ENCODE data around the gene ANKDD1B. TPM values are rescaled to one million over a fixed set of nuclear protein-coding genes. Genes with fewer than 3 reads are reported as not detected.
"Not testable (repeated sequence)": the region's sequence is repeated elsewhere in the genome, so short reads cannot be mapped to it uniquely, and the experiment has no call there.

Gene ANKDD1B
- total RNA-seq (under 1 TPM; 0.17 to 0.71 (median 0.41) TPM), polyA plus RNA-seq (0.11 TPM)
- long read RNA-seq, donor 1 = 0 reads
- long read RNA-seq, donor 2 = 0 reads
- long read RNA-seq, donor 3 = 0 reads
- long read RNA-seq, donor 4 = 0 reads

DNA sequence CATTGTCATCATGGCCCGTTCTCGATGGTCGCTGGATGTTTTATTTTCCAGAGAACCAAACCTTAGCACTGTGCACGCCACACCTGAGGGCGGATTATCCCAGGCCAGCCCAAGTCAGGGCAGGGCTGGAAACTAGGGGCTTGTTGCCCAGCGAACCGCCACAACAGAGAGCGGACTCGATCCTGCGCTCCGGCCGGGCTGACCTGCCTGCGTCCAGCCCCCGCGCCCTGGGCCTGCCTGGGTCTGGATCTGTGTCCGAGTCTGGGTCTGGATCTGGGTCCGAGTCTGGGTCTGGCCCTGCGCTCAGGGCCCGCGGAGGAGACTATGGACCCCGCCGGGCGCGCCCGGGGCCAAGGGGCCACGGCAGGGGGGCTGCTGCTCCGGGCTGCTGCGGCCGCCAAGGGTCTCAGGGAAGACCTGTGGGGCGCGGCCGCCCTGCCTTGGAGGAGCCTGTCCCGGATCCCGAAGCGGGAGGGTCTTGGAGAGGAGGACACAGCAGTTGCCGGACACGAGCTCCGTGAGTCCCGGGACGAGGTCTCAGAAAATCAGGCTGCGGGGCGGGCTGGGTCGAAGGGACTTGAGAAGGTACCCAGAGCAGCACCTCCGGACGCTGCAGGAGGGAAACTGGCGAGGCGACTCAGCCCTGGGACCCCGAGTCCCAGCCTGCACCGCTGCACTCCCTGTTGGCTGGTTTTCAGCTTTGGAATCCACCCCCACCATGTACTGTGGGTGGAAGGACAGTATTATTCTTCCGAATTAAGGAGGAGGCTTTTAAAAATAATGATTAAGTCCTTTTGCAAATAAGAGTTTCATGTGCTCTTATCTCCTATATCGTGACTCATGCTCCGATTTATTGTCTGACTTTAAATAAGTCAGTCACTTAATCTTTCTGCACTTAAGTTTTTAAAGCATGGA lies at the start of gene ANKDD1B:
Gene ANKDD1B (plus strand): TSS at position 143 of the 915 bp plus-strand sequence. CDS start 182 bp downstream, at position 325.
- no peaks in the 10 kb centered on the region for H3K9me3 ChIP-seq (ENCODE audit: control insufficient read depth, low read length)
- DNase-seq = peak; percentile 26 to 72 (median 64)
- H3K27me3 ChIP-seq (ENCODE audit: control insufficient read depth, insufficient read depth) = no peaks in the 10 kb centered on the region
- H3K4me1 ChIP-seq (ENCODE audit: control insufficient read depth, insufficient read depth, low read length) = peaks cover 3% of the 10 kb centered on the region
- peak; percentile 67 to 79 for ATAC-seq
- WGBS = 3% methylated on average over 52 of the region's 52 CpGs
- intact Hi-C loops (cut with DNase I) = no loop called here
- H3K27ac ChIP-seq (ENCODE audit: low read length) = peak within 1 kb of the TSS; percentile 35
- H3K4me3 ChIP-seq (ENCODE audit: low read length) = peak within 1 kb of the TSS; percentile 70

DNA sequence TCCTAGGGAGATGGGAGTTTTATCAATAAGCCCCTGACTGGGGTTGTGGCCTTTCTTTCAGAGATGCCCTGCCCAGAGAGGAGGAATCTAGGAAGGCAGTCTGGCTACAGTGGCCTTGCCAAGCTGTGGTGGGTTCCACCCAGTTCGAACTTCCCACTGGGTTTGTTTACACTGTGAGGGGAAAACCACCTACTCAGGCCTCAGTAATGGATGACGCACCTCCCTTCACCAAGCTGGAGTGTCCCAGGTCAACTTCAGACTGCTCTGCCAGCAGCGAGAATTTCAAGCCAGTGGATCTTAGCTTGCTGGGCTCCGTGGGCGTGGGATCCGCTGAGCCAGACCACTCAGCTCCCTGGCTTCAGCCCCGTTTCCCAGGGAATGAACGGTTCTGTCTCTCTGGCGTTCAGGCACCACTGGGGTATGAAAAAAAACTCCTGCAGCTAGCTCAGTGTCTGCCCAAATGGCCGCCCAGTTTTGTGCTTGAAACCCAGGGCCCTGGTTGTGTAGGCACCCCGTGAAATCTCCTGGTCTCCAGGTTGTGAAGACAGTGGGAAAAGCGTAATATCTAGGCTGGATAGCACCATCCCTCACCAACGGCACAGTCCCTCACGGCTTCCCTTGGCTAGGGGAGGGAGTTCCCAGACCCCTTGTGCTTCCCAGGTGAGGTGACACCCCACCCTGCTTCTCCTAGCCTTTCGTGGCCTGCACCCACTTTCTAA lies 45.1 kb upstream of the ANKDD1B start:
- not testable (repeated sequence) for H3K4me3 ChIP-seq (ENCODE audit: low read length); H3K4me1 ChIP-seq (ENCODE audit: control insufficient read depth, insufficient read depth, low read length); H3K9me3 ChIP-seq (ENCODE audit: control insufficient read depth, low read length); H3K27me3 ChIP-seq (ENCODE audit: control insufficient read depth, insufficient read depth)
- peak; percentile 33 to 55 for ATAC-seq
- intact Hi-C loops (cut with DNase I) = loop anchor here in 1 of 4 donors (5.0 kb wide), 1 partner anchor 54 kb away; the partner anchor contains the start of genes CERT1 and POLK
- WGBS = 90% methylated on average over 15 of the region's 15 CpGs
- peak in 1 of 3 donors; percentile 36 for DNase-seq
- H3K27ac ChIP-seq (ENCODE audit: low read length) = peak overlapping the region; percentile 71

DNA sequence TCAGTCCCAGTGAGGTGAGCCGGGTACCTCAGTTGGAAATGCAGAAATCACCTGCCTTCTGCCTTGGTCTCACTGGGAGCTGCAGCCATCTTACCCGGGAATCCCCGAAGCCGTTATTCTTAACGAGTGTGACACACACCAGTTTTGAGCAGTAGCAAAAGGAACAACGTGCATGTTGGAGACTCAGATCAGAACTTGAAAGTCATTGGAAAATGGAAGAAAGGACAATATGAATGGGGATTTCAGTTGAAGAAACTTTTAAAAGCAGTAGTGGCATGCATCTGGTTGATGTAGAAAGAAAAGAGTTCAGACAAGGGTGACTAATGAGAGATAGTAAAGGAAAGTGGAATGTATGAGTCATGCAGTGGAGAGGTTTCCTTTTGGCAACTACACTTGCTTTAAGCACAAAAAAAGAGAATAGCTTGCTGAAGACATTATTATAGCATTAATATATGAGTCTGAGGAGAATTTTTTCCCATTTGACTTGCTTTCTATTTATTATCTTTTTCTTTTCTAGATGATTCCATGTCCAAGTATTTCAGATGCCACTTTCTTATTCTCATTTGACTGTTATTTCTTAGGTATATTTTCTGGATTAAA lies 44.4 kb upstream of the ANKDD1B start:
- peak overlapping the region; percentile 71 for H3K27ac ChIP-seq (ENCODE audit: low read length)
- H3K4me1 ChIP-seq (ENCODE audit: control insufficient read depth, insufficient read depth, low read length) = peaks cover 9% of the 10 kb centered on the region
- ATAC-seq (peak; percentile 94 to 99), DNase-seq (no peak)
- intact Hi-C loops (cut with DNase I) = loop anchor here in 1 of 4 donors (5.0 kb wide), 1 partner anchor 55 kb away; the partner anchor contains the start of genes CERT1 and POLK
- WGBS = 26% methylated on average over 6 of the region's 6 CpGs
- H3K4me3 ChIP-seq (ENCODE audit: low read length) = no peak overlapping the region
- H3K27me3 ChIP-seq (ENCODE audit: control insufficient read depth, insufficient read depth) = no peaks in the 10 kb centered on the region
- H3K9me3 ChIP-seq (ENCODE audit: control insufficient read depth, low read length) = no peaks in the 10 kb centered on the region

DNA sequence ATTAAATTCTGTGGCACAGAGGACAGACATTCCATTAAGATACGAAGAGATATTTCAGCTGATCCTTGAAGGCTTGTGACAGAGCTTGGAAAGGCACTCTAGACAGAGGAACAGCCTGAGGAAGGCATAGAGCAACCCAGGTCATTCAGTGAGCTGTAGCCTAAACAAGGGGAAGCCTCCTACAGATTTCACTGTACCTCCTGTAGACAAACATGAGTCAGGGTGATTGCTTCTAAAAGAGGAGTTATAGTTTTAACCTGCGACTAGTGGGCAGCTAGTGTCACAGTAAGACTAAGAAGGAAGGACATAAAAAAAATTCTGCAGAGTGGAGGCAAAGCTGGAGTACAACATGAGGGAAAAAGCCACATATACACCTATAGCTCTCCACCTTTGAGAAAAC lies 43.5 kb upstream of the ANKDD1B start:
- intact Hi-C loops (cut with DNase I) = loop anchor here in 1 of 4 donors (5.0 kb wide), 1 partner anchor 55 kb away; the partner anchor contains the start of genes CERT1 and POLK

DNA sequence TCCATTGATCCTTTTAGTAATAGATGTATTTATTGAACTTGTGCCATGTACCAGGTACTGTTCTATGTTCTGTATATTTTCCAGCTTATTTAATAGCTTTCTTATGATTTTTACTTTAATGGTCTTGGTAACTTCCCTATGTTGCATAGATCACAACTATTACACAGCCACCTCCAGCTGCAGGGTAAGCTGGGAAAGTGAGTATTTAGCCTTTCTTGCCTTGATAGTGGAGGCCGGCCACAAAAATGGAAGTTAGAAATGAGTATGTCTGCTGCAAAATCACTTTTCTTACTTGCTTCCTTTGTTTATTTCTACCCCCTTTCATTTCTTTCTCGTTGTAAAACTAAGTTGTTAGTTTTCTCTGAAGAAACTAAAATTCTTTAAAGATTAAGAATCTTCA lies 43.1 kb upstream of the ANKDD1B start:
- no peak for DNase-seq
- Histone ChIP-seq H3K27me3 (ENCODE audit: control insufficient read depth, insufficient read depth) (no peaks in the 10 kb centered on the region), H3K4me3 (ENCODE audit: low read length) (no peak overlapping the region), H3K9me3 (ENCODE audit: control insufficient read depth, low read length) (no peaks in the 10 kb centered on the region), H3K27ac (ENCODE audit: low read length) (no peak overlapping the region), H3K4me1 (ENCODE audit: control insufficient read depth, insufficient read depth, low read length) (peaks cover 9% of the 10 kb centered on the region)
- WGBS = 85% methylated on average over 2 of the region's 2 CpGs
- intact Hi-C loops (cut with DNase I) = loop anchor here in 1 of 4 donors (5.0 kb wide), 1 partner anchor 56 kb away; the partner anchor contains the start of genes CERT1 and POLK
- no peak for ATAC-seq

More for the DNA sequence above, 43.5 kb upstream of the ANKDD1B start:
- DNase-seq (no peak), ATAC-seq (peak; percentile 57 to 59)
- peaks cover 9% of the 10 kb centered on the region for H3K4me1 ChIP-seq (ENCODE audit: control insufficient read depth, insufficient read depth, low read length)
- H3K9me3 ChIP-seq (ENCODE audit: control insufficient read depth, low read length) = no peaks in the 10 kb centered on the region
- H3K4me3 ChIP-seq (ENCODE audit: low read length) = no peak overlapping the region
- no peak overlapping the region for H3K27ac ChIP-seq (ENCODE audit: low read length)
- 36% methylated on average over 2 of the region's 2 CpGs for WGBS
- H3K27me3 ChIP-seq (ENCODE audit: control insufficient read depth, insufficient read depth) = no peaks in the 10 kb centered on the region

DNA sequence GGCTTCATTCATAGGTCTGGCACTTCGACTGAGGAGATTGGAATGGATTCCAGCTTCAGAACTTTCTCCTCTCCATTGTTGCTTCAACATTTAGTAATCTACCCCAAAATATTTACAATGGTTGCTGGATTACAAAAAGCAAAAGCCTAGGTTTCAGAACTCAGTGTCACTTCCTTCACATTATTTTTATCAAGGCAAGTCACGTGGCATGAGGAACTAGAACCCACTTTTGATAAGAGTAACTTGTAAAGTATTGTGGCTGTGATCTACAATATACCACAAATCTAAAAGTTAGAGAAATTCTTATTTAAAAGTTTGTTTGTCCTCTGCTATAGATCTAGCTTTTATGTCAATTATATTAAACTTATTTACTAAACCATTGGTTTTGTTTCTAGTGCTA lies 39.7 kb upstream of the ANKDD1B start:
- Histone ChIP-seq H3K4me3 (ENCODE audit: low read length) (no peak overlapping the region), H3K4me1 (ENCODE audit: control insufficient read depth, insufficient read depth, low read length) (peaks cover 7% of the 10 kb centered on the region), H3K9me3 (ENCODE audit: control insufficient read depth, low read length) (no peaks in the 10 kb centered on the region), H3K27me3 (ENCODE audit: control insufficient read depth, insufficient read depth) (no peaks in the 10 kb centered on the region), H3K27ac (ENCODE audit: low read length) (no peak overlapping the region)
- no peak for ATAC-seq
- intact Hi-C loops (cut with DNase I) = no loop called here
- WGBS = 38% methylated on average over 2 of the region's 2 CpGs
- no peak for DNase-seq

DNA sequence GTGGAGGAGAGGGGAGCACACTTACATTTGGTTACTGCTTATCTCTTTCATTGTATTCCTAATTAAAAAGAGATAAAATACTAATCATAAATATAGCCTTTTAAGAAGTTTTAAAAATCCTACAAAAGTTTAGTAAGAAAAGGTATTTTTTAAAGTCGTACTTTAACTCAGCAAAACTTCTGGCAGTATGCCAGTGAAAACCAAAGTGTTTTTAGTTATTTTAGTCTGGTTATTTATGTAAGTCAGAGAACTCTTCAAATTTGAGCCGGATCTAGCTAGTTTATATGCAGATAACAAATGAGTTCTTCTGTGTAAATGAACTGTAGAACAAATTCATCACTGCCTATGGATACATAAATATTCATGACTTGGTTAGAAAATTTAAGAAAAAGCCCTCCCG lies 36.5 kb upstream of the ANKDD1B start:
- 39% methylated on average over 3 of the region's 3 CpGs for WGBS
- H3K4me1 ChIP-seq (ENCODE audit: control insufficient read depth, insufficient read depth, low read length) = peaks cover 6% of the 10 kb centered on the region
- intact Hi-C loops (cut with DNase I) = loop anchor here in 1 of 4 donors (5.0 kb wide), 1 partner anchor 108 kb away; no protein-coding TSS in a partner anchor
- H3K27ac ChIP-seq (ENCODE audit: low read length) = no peak overlapping the region
- DNase-seq (no peak), ATAC-seq (no peak)
- H3K27me3 ChIP-seq (ENCODE audit: control insufficient read depth, insufficient read depth) = no peaks in the 10 kb centered on the region
- no peaks in the 10 kb centered on the region for H3K9me3 ChIP-seq (ENCODE audit: control insufficient read depth, low read length)
- H3K4me3 ChIP-seq (ENCODE audit: low read length) = no peak overlapping the region

DNA sequence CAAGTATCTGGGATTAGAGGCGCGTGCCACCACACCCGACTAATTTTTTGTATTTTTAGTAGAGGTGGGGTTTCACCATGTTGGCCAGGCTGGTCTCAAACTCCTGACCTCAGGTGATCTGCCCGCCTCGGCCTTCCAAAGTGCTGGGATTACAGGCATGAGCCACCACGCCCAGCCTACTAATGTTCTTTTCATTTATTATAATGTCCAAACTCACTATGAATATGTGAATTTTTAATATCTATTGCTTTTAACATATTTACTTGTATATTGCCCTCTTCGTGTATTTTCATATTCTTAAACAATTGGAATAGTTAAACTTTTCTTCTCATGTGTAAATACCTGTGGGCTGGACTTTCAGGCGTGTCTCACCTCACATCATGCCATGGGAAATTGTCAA lies 33.0 kb upstream of the ANKDD1B start:
- not testable (repeated sequence) for H3K9me3 ChIP-seq (ENCODE audit: control insufficient read depth, low read length); DNase-seq; H3K4me3 ChIP-seq (ENCODE audit: low read length); H3K4me1 ChIP-seq (ENCODE audit: control insufficient read depth, insufficient read depth, low read length); H3K27ac ChIP-seq (ENCODE audit: low read length); H3K27me3 ChIP-seq (ENCODE audit: control insufficient read depth, insufficient read depth); ATAC-seq
- WGBS = 95% methylated on average over 8 of the region's 8 CpGs
- intact Hi-C loops (cut with DNase I) = loop anchor here in 1 of 4 donors (5.0 kb wide), 1 partner anchor 104 kb away; no protein-coding TSS in a partner anchor

DNA sequence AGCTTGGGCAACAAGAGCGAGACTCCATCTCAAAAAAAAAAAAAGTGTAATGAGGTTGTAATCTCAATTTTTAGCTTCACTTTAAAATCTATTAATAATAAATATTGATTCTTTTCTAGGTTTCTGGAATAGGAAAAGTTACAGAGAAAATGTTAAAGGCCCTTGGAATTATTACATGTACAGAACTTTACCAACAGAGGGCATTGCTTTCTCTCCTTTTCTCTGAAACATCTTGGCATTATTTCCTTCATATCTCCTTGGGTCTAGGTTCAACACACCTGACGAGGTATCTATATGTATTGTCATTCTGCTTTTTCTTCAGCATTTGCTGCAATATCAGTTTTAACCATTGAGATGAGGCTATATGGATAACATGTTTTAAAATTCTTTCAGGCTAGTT lies 26.6 kb upstream of the ANKDD1B start:
- 94% methylated on average over 2 of the region's 2 CpGs for WGBS
- Histone ChIP-seq H3K27me3 (ENCODE audit: control insufficient read depth, insufficient read depth) (no peaks in the 10 kb centered on the region), H3K4me1 (ENCODE audit: control insufficient read depth, insufficient read depth, low read length) (no peaks in the 10 kb centered on the region), H3K27ac (ENCODE audit: low read length) (no peak overlapping the region), H3K9me3 (ENCODE audit: control insufficient read depth, low read length) (no peaks in the 10 kb centered on the region), H3K4me3 (ENCODE audit: low read length) (no peak overlapping the region)
- intact Hi-C loops (cut with DNase I) = no loop called here
- no peak for ATAC-seq
- no peak for DNase-seq

DNA sequence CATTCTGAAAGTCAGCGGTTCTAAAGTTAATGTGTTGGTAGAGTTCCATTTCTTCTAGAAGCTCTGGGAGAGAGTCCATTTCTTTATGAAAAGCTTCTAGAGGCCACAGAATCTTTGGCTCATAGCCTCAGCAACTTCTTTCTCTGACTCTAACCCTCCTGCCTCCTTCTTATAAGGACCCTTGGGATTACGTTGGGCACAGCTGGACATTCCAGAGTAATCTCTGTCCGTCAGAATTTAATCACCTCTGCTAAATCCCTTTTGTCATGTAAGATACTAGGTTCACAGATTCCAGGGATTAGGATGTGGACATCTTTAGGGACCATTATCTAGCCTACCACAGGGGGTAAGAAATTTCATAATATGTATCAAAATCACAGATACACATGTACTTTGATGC lies 22.6 kb upstream of the ANKDD1B start:
- ATAC-seq = no peak

More for the DNA sequence above, 22.6 kb upstream of the ANKDD1B start:
- DNase-seq = no peak
- 70% methylated on average over 3 of the region's 3 CpGs for WGBS
- H3K9me3 ChIP-seq (ENCODE audit: control insufficient read depth, low read length) = no peaks in the 10 kb centered on the region
- no peaks in the 10 kb centered on the region for H3K4me1 ChIP-seq (ENCODE audit: control insufficient read depth, insufficient read depth, low read length)
- H3K27ac ChIP-seq (ENCODE audit: low read length) = no peak overlapping the region
- H3K4me3 ChIP-seq (ENCODE audit: low read length) = no peak overlapping the region
- intact Hi-C loops (cut with DNase I) = no loop called here
- no peaks in the 10 kb centered on the region for H3K27me3 ChIP-seq (ENCODE audit: control insufficient read depth, insufficient read depth)

Data from right cardiac atrium (tissue), 5 donors.